NCI-H1105 treated with DMSO at 0.1 percent for 48 hours (cell line): Measurements from ENCODE around the gene SYT13.
"Not testable (repeated sequence)": the region's sequence is repeated elsewhere in the genome, so short reads cannot be mapped to it uniquely, and the experiment has no call there.

Source experiments
- DNase-seq: peaks from one replicate; lab custom pipeline; 2025; lab: John Stamatoyannopoulos, UW

Gene SYT13

DNA sequence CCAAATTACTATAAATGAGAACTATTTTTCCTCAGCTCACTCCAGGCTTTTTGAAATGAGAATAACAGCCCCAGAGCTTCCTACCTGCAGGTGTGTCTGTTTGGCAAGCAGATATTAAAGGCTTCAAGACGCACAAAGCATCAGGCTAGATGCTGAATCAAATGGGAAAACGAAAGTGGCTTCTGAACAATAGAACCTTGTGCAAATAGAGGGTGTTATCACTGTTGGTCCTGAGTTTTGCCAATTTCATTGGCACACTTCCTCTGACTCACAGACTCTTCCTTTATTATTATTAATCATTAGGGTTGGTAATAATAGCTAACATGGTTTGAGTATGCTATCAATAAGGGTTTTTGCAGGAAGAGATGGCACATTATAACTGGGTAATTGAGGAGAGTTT is 13.4 kb downstream of the SYT13 start:
- DNase-seq = peak; percentile 77

DNA sequence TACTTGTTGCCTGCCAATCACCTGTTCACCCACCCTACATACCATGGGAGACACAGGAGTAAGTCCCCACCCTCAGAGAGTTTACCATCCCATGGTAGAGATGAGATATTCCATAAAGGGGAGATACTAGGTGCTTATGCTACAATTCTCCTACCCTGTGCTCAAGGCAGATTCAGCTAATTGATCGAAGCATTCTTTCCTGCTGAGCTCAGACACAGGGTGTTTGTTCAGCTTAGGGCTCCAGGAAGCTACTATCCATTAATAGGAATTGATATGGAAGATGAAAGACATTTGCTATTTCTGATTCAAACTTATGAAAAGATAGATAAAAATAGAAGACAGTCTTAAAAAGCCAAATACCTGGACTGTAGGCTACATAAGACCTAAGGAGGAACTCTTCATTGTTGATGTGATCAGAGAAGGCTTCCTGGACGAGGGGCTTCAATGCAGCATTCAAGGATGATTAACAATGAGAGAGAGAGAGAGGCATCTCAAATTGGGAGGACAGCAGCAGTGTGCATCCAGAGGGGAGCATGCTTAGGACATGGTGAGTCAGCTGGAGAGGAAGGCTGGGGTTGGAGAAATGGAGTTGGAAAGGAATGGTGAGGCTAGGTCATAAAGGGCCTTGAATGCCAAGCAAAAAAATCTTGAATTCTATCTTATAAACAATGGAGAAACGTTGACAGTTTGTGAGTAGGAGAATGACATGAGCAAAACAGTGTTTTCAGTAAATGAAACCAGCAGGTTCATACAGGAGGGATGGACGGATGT is 15.0 kb downstream of the SYT13 start:
- no peak for DNase-seq

DNA sequence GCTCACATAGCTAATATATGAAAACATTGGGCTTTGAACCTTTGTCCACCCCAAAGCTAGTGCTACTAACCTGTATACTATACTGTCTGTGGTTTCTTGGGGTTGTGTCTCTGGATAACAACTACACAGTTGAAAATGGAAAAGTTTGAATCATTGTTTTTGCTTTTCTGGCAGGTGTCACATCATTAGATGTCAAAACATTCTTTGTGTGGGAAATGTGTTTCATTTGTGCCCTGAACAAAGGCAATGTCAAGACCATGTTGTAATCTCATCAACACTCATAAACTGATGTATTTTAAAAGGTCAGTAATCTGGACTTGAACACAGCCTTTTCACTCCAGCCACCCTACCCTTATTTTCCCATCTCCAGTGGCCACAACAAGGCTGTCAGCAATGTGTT is 16.5 kb downstream of the SYT13 start:
- no peak for DNase-seq

DNA sequence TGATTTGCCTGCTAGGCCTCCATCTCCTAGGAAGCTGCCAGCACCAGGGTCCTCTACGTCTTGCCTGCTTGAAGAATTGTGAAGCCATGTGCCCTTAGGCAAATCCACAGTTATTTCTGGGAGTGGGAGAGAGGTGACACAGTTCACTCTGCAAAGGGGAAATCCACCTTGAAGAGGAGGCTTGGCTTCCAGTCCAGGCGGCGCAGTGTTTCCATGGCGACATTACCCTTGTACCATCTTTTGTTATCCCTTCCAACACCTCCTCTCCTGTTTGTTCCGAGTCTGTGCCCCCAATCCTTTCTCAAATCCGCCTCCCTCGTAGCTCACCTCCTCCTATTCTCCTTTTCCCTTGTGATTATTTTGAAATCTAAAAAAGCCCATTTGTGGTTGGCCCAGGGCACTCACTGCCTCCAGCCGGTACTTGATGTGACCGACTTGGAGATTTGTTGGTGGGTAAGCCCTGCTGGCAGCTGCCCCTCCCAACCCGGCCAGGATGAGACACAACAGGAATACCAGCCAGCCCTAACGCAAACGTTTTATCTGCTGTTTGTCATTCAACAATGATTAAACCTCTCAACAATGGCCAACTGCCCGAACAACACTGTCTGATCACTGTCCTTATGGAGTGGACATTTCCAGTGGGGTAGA is 18.4 kb downstream of the SYT13 start:
- no peak for DNase-seq

DNA sequence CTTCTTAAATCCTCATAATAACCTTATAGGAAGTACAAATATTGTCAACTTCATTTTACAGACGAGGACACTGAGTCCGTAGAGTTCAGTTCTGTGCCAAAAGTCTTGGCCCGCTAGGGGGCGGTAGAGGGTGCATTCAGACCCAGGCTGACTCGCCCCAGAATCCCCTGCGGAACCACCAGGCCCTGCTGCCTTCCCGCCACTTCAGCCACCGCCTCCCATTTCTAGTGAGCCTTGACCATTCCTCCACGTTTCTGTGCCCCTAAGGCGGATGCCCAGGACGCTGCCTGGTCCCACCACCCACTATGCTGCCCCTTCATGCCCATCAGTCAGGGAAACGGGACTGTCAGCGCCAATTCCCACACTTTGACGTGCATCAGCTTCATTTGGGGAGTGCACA is 19.1 kb downstream of the SYT13 start:
- DNase-seq = no peak

DNA sequence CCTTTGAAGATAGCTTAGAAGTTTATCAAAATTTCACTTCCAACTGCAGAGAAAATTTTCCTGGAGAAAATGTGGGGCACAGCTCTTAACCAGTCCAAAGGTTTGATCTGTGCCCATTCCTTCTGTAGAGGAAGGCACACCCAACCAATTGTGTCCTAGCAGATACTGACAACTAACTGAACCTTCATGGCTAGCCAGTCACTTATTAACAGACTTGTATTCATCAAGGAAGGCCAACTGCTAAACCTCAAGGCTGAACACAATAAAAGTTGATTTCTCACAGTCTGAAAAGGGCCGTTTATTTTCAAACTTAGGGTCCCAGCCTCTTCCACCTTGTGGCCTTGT is 19.5 kb downstream of the SYT13 start:
- DNase-seq = no peak

DNA sequence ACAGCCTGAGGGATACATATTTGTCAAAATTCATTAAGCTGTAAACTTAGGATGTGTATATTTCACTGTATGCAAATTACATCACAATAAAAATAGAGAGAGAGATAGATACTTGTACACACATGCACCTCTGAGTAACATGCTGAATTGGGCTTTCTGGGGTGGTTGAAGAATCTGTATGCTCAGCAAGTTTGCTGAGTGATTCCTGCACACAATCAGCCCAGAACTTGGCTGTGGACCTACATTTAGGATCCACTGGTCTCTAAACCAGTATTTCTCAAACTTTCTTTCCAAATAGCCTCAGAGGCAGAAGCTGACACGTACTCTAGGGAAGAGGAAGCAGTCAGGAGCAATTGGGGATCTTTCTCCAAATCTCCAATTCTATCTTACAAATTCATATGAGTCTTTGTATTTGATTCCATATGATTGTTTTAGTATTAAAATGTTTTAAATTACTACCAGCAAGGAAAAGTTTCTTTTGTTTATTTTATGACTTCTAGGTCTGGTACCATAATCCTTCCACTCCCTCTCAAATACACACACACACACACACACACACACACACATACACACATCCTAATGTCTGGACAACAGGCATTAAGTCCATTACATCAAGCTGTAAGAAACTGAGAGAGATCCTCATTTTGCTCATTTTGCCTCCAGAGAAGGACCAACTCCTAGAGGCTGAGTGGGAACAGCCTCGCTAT is 20.0 kb downstream of the SYT13 start:
- DNase-seq = no peak

DNA sequence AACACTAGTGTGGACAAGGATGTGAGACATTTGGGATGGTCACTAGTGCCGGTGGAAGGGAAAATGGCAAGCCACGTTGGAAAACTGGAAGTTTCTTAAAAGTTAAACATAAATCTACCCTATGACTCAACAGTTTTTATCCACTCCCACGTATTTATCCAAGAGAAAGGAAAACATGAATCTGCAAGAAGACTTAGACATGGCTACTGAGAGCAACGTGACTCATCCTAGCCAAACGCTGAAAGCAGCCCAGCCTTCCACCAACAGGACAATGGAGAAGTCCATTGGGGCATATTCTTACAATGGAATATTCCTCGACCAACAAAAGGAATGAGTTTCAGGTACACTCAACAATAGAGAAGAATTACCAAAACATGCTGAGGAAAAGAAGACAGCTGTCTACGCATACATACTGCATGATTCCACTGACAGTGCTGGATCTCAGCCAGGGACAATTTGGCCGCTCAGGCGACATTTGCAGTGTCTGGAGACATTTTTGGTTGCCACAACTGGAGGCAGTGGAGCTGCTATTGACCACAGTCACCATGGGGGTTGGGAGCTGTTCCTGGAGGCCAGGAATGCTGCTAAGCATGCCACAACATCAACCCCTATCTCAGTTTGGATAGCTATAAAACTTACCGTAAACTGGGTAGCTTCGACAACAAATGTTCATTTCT is 21.2 kb downstream of the SYT13 start:
- DNase-seq = no peak

DNA sequence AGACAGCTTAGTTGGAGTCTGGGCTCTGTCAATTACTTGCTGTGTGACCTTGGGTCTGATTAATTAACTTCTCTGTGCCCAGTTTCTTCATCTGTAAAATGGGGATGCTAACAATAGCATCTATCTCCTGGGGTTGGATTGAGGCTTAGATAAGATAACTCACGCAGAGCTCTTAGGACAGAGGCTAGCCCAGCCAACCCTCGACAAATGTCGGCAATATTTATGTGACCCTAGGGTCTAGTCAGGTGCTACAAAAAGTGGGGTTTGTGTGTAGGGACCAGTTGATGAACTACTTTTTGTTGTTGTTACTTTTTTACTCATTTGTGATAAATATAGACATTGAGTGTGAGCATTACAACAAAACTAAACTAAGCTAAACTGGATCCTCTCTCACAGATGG is 22.4 kb downstream of the SYT13 start:
- no peak for DNase-seq

DNA sequence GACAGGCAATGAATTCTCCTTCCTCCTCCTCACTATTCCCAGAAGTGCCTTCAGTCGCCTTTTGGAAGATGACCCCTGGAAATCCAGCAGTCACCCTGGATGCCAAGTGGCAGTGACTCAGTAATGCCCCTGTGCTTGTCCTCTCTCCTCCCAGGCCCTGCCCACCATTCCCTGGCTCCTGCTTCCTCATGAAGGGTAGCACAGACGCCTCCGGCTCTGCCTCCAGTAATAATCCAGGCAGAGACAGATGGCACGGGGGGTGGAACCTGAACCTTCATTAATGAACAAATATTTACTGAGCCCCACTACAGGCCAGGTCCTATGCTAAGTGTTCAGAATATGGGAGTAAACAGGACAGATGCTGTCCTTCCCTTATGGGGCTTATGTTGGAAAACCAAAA is 23.2 kb downstream of the SYT13 start:
- peak; percentile 76 for DNase-seq

DNA sequence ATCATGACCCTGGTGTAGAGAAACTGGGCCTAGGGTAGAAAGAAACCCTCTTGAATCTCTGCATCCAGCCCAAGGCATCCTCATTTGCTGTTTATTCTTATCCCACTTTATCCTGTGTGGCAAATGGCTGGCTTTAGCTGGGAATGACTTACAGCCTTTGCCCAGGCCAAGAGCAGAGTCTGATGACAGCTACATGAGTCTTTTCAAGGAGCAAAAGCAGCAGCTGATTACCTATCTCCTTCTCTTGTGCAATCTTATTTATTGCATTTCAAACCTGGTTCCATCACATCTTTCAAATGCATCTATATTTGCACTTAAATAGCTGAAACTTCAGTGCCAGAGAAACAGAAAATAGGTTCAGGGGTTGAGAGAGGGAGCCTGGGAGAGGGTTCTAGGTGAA is 26.1 kb downstream of the SYT13 start:
- DNase-seq = no peak

DNA sequence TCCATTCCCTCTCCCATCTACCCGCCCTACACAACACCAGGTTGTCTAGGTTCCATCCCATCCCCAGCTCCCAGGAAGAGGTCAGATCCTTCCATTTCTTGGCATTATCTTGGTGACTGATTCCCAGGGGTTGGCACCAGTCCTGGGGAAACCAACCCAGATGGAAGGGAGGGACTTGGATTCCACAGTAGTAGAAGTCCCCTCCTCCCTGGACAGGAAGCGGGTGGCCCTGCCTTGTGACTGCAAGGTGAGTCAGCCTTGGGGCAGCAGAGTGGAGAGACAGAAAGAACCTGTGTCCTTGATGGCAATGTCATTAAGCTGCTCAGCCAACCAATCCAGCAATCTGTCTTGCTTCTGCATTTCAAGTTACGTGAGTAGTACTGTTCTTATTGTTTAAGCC is 26.5 kb downstream of the SYT13 start:
- no peak for DNase-seq

DNA sequence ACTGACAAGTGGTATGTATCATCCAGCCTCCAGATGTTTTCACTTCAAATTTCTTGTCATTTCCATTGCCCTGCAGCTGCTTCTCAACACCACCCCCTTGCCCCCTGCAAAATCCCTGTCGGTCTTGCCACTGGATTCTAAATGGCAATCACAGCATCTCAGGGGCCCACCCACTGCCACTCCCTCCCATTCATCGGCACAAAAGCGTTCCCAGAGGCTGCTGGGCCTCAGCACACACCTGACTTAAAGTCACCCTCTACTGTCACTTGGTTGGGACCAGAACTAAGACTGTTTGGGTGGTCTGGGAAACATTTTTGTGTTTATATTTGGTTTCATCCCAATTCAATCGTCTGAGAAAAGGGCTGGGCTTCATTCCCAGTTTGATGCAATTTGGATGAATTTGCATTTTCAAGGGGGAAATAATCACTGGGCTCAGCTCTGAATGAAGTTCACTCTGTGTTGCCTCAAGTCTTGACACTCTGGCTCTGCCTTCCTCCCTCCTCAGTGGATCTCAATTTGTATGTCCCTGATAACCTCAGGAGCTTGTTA is 27.1 kb downstream of the SYT13 start:
- no peak for DNase-seq

DNA sequence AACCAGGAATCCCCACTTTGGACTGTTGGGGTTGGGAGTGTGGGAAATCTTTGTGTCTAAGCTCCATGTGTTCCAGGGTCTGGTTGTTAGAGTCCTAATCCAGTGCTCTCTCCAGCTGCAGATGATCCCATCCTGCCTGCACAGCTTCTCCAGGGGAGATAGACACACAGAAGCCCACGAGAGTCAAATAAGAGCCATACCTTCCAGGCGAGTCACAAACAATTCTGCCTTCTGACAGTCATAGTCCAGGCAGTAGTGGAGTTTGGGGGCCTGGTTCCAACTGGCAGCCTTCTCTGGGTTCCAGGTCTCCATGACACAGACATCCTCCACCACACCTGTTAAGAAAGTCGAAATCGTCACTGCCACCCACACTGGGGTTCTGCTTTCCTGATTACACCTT is 32.1 kb downstream of the SYT13 start:
- no peak for DNase-seq

DNA sequence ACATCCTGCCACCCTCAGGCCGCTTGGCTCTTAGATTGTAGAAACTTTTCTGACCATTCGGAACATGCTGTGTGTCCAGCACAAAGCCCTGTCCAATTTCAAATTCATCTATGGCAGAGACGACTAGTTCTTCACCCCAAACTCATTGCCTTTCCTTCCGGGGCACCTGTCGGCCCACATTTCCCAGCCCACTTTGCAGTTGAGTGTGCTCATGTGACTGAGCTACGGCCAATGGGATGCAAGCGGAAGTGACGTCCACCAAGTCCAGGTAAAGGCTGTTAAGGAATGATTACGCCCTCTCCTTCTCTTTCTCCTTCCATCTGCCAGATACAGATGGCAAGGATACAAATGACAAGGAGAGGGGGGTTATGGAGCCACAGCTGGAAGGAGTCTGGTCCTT is 32.5 kb downstream of the SYT13 start:
- DNase-seq = no peak

DNA sequence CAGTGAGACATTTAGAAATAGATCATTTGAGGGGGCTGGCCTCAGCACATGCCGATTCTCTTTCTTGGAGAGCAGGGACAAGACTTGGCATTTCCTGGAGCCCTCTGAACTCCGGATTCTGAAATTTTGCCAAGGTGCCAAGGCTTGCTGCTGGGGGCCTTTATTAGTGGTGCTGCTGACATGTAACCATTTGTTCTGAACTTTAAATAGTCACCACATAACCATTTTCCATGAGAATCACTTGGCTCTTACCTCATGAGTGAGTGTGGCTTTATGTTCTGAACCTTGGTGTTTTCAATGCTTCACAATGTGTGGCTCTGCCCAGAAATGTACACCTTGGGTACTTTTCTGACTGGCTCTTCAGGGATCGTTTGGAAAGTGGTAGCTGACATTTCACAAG is 33.3 kb downstream of the SYT13 start:
- DNase-seq = no peak

DNA sequence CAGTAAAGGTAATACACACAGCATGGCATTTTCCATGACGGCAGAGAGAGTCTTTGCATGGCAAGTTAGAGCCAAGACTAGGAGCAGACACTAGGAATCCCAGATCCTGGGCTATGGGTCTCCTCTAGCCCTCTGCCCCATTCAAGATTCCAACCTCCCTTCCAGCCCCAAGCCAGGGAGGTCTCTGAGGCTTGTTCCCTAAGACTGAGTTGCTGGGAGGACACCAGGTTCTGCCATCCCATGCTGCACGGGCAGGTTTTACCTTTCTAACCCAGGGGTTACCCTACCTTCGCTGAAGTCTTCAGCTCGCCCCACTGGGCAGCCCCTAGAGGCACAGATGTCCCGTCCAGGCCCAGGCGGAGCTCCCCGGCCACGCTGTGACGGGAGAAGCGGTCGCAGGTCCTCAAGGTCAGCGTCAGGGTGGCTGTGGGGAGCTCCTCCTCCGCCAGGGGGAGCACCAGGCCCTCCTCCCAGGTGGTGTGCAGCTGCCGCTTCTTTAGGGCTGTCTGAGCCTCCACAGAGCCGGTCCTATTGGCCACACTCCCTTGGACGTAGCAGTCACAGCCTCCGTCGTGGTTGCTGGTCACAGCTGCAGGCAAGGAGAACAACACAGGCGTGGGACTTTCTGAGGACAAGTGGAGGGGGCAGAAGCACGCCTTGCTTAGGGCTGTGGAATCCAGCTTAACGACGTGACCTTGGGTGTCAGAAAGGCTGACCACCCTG is 33.8 kb downstream of the SYT13 start:
- DNase-seq = no peak

DNA sequence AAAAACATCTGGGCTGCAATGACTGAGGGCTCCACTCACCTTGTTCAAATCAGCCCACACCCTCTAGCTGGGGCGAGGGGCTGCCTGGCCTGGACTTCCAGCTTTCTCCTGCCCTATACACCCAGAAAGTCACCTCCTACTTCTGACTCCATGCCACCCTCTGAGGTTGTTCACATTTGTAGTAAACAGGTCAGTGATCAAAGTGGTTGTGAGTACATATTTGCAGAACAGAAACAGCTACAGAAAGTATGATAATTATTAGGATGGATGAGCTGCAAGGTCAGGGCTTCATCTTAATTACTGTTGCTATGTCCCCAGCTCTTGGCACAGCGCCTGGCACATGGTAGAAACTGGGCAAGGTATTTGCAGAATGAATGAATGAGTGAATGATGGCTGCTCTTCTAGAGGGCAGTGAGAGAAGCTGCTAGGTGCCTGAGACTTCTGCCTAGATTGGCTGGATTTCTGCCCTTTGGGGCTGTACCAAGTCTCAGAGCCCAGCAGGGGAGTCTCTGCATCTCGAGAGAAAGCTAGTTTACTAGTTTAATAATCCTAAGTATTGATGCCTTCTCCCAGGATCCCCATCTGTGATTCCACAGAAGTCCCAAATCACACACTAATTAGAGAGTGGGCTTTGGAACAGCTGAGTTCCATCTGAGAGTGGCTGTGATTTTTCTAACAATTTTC is 36.0 kb downstream of the SYT13 start:
- no peak for DNase-seq

DNA sequence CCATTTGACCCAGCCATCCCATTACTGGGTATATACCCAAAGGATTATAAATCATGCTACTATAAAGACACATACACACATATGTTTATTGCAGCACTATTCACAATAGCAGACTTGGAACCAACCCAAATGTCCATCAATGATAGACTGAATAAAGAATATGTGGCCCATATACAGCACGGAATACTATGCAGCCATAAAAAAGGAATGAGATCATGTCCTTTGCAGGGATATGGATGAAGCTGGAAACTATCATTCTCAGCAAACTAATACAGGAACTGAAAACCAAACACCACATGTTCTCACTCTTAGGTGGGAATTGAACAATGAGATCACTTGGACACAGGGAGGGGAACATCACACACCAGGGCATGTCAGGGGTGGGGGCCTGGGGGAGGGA is 36.8 kb downstream of the SYT13 start:
- DNase-seq = not testable (repeated sequence)

DNA sequence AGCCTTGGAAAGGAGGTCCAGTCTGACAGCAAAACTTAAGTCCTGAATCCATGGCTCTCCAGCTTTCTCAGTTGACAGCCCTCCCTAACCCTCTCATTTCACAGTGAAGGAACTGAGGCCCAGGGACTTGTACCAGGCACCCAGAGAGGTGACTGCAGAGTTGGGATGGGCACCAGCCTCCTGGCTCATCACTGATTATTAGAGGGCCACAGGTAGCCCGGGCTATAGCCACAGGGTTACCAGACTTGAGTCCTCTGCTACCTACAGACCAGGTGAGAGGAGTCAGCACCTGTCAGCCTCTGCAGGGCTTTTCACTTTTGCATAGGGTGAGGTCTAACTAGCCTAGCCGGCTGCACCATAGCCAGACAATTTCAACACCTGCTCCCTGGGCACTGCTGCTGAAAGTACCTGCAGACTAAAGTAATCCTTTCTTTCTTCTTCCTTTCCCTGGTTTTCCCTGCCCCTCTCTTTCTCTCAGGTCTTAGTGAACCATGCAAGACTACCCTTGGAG is 37.6 kb downstream of the SYT13 start:
- DNase-seq = no peak

DNA sequence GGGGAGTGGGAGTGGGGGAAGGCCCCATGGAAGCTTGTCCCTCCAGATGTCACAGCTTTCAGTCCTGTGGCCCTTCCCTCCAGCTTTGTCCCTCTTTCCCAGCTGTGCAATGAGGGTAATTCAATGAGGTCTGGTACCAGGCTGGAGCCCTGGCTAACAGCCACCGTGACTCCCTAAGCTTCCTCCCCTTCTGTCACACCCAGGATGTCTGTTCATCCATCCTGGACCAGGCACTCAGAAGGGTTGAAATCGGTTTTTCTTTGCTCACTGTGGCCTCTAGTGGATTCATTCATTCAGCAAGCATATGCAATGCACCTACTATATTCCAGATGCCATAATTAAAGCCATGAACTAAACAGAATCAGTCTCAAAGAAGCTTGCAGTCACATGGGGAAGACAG is 38.7 kb downstream of the SYT13 start:
- no peak for DNase-seq
